Erythroblast (primary cell): ENCODE measurements around the gene SNCG.

Source experiments
- GATA1 ChIP-seq: IDR thresholded peaks from 2 replicates; pipeline ENCODE4 v1.6.1; 2011; ENCODE audit warnings: low read depth, mild to moderate bottlenecking, control low read depth, low read length, moderate library complexity
- POLR2A ChIP-seq: IDR thresholded peaks from 2 replicates; pipeline ENCODE4 v1.6.1; 2011; ENCODE audit warnings: mild to moderate bottlenecking, low read length

DNA sequence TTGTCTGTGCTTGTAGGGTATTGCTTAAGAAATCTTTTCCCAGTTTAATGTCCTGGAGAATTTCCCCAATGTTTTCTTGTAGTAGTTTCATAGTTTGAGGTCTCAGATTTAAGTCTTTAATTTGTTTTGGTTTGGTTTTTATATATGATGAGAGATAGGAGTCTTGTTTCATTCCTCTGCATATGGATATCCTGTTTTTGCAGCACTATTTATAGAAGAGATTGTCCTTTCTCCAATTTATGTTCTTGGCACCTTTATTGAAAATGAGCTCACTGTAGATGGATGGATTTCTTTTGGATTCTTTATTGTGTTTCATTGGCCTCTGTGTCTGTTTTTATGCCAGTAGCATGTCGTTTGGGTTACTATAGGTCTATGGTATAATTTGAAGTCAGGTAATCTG lies 30.1 kb downstream of the SNCG start:
- no peak for TF ChIP-seq GATA1
- no peak for TF ChIP-seq POLR2A
